GM12878 (cell line): ENCODE results near the gene DCDC2. TPM values are rescaled to one million over a fixed set of nuclear protein-coding genes. Genes with fewer than 3 reads are reported as not detected.

ENCODE experiments used
- ATAC-seq: fragments of 200-7000 bp; cut with Tn5 transposase; 3 replicates; pipeline ENCODE4 v1.9.1; 2020; ENCODE audit warnings: mild to moderate bottlenecking, moderate library complexity
- BruUV-seq: library from RNA; stranded (reverse); fragments of 400-500 nt; replicated peaks from 2 replicates; lab custom pipeline; 2021; lab: Mats Ljungman, UMichigan
- CTCF ChIA-PET: fragments of 300-600 bp; sonication (Branson Sonifier 250); formaldehyde crosslinking; extraction: SDS; loops from one replicate; lab custom pipeline; 2021; ENCODE audit warnings: inconsistent platforms; lab: Yijun Ruan, JAX
- POLR2A ChIA-PET: fragments of 350-600 bp; formaldehyde crosslinking; extraction: SDS; loops from one replicate; lab custom pipeline; 2021; ENCODE audit warnings: inconsistent platforms; lab: Charles Lee
- RAD21 ChIA-PET: fragments of 300-600 bp; sonication (Branson Sonifier 250); formaldehyde crosslinking; loops from one replicate; lab custom pipeline; 2023; ENCODE audit warnings: antibody characterized with exemption; ENCODE audit not compliant: unreplicated experiment; lab: Charles Lee
- SMC1A ChIA-PET: fragments of 300-600 bp; sonication (Branson Sonifier 250); formaldehyde crosslinking; loops from one replicate; lab custom pipeline; 2023; ENCODE audit not compliant: unreplicated experiment, uncharacterized antibody; lab: Charles Lee
- DNase-seq: peaks from one replicate; pipeline ENCODE4 v3.0.0-alpha.2; 2011; ENCODE audit warnings: low read depth, low spot score
- FAIRE-seq: peaks from 3 replicates; lab custom pipeline; 2011; peaks lifted over from hg19 to GRCh38; lab: Jason Lieb, UNC
- H2AFZ ChIP-seq: 2 replicates; pipeline ENCODE4 v1.6.0; 2011; ENCODE audit warnings: low read depth, low read length, control low read depth; ENCODE audit not compliant: control insufficient read depth
- H3K27ac ChIP-seq: 2 replicates; pipeline ENCODE4 v1.5.1; 2011; ENCODE audit warnings: control low read depth; ENCODE audit not compliant: control insufficient read depth, insufficient read depth
- H3K27me3 ChIP-seq, 2 experiments: replicated peaks in 1 of 2; 2 replicates each; pipeline versions ENCODE4 v1.6.0 to v1.6.1; 2011; ENCODE audit warnings: low read length in 1 of 2; ENCODE audit not compliant: control insufficient read depth in 2 of 2, insufficient read depth in 2 of 2
- H3K36me3 ChIP-seq, 2 experiments: 2 replicates each; pipeline ENCODE4 v1.5.1; 2011; ENCODE audit warnings: low read length in 1 of 2; ENCODE audit not compliant: control insufficient read depth in 2 of 2, insufficient read depth in 2 of 2
- H3K4me1 ChIP-seq: 2 replicates; pipeline ENCODE4 v1.6.1; 2011; ENCODE audit warnings: mild to moderate bottlenecking, low read length, moderate library complexity, mixed read lengths; ENCODE audit not compliant: control insufficient read depth, insufficient read depth
- H3K4me2 ChIP-seq: 2 replicates; pipeline ENCODE4 v1.6.0; 2011; ENCODE audit warnings: control low read depth; ENCODE audit not compliant: control insufficient read depth, insufficient read depth
- H3K4me3 ChIP-seq: fragments of 200-600 bp; sonication (generic); 2 replicates; pipeline ENCODE4 v1.5.1; 2016
- H3K79me2 ChIP-seq: 2 replicates; pipeline ENCODE4 v1.6.0; 2011; ENCODE audit warnings: low read length; ENCODE audit not compliant: control insufficient read depth, insufficient read depth
- H3K9ac ChIP-seq: 2 replicates; pipeline ENCODE4 v1.8.0; 2011; ENCODE audit warnings: low read length, control low read depth, mixed read lengths; ENCODE audit not compliant: control insufficient read depth, insufficient read depth
- H3K9me3 ChIP-seq: replicated peaks from 3 replicates; pipeline ENCODE4 v1.5.1; 2011; ENCODE audit warnings: mild to moderate bottlenecking, low read length; ENCODE audit not compliant: control insufficient read depth, insufficient read depth
- H4K20me1 ChIP-seq: 2 replicates; pipeline ENCODE4 v1.6.0; 2011; ENCODE audit not compliant: control insufficient read depth, insufficient read depth
- ASH2L ChIP-seq: fragments of 300-600, 200-600 bp; sonication (generic); IDR thresholded peaks from 2 replicates; pipeline ENCODE4 v1.6.1; 2017; ENCODE audit warnings: low read depth, mild to moderate bottlenecking, borderline replicate concordance
- CREB1 ChIP-seq: IDR thresholded peaks from 2 replicates; pipeline ENCODE4 v1.6.1; 2012; ENCODE audit warnings: low read depth, mild to moderate bottlenecking, inconsistent platforms
- FOXM1 ChIP-seq: IDR thresholded peaks from 2 replicates; pipeline ENCODE4 v1.6.1; 2012; ENCODE audit warnings: low read depth, mild to moderate bottlenecking, inconsistent platforms, low read length, moderate library complexity
- IKZF2 ChIP-seq, 2 experiments: fragments of 450-650 bp; IDR thresholded peaks; 2 replicates each; pipeline ENCODE4 v1.6.1; 2017; ENCODE audit warnings: mild to moderate bottlenecking in 2 of 2, moderate library complexity in 2 of 2
- IRF3 ChIP-seq: fragments of 450-650 bp; IDR thresholded peaks from 2 replicates; pipeline ENCODE4 v1.6.1; 2014; ENCODE audit warnings: mild to moderate bottlenecking
- KLF5 ChIP-seq: fragments of 450-650 bp; IDR thresholded peaks from 2 replicates; pipeline ENCODE4 v1.6.1; 2014; ENCODE audit warnings: mild to moderate bottlenecking; ENCODE audit not compliant: partially characterized antibody
- NFYA ChIP-seq: IDR thresholded peaks from 2 replicates; pipeline ENCODE4 v1.6.1; 2011; ENCODE audit warnings: low read depth, mild to moderate bottlenecking, low read length, improper control_type of control experiment, borderline replicate concordance
- POLR2A ChIP-seq: IDR thresholded peaks from 2 replicates; pipeline ENCODE4 v1.6.1; 2011; ENCODE audit warnings: low read depth, mild to moderate bottlenecking, low read length
- POLR2AphosphoS5 ChIP-seq: IDR thresholded peaks from 2 replicates; pipeline ENCODE4 v1.6.1; 2011; ENCODE audit warnings: mild to moderate bottlenecking, low read length, inconsistent platforms
- STAT1 ChIP-seq: fragments of 450-650 bp; conservative IDR thresholded peaks from 2 replicates; pipeline ENCODE4 v1.6.1; 2014; ENCODE audit warnings: antibody characterized with exemption, mild to moderate bottlenecking
- YBX1 ChIP-seq: fragments of 450-650 bp; IDR thresholded peaks from 2 replicates; pipeline ENCODE4 v1.6.1; 2016; ENCODE audit warnings: antibody characterized with exemption
- ZNF274 ChIP-seq: IDR thresholded peaks from one replicate; pipeline ENCODE4 v1.8.0; 2011; ENCODE audit not compliant: insufficient read length, insufficient read depth
- ZNF592 ChIP-seq: fragments of 450-650 bp; IDR thresholded peaks from 2 replicates; pipeline ENCODE4 v1.6.1; 2017; ENCODE audit warnings: mild to moderate bottlenecking, moderate library complexity
- WGBS: methylation state at CpG from one replicate; pipeline ENCODE4 v1.1.6; 2016; ENCODE audit warnings: low lambda C conversion rate; ENCODE audit not compliant: insufficient replicate concordance, insufficient coverage; ENCODE audit errors: missing lambda C conversion rate; 5-methylcytosine and 5-hydroxymethylcytosine counted together
- in situ Hi-C: fragments of 300-500 bp; cut with MboI; formaldehyde crosslinking; loops from 9 replicates; pipeline ENCODE4 v1.14.3; 2018; ENCODE audit warnings: mixed read lengths
- intact Hi-C: fragments of 100-400 bp; cut with micrococcal nuclease; formaldehyde crosslinking; loops from one replicate; pipeline ENCODE4 v1.14.2; 2022; ENCODE audit not compliant: unreplicated experiment
- polyA plus RNA-seq, 11 experiments: library from polyadenylated mRNA; depleted of rRNA in 4 of 11; unstranded in 6 of 11; stranded (reverse) in 5 of 11; fragments of >200 nt; fragmentation: Nextera tagmentation in 4 of 11; fragmentation: Illumina TruSeq in 1 of 11; extraction: Ambion mirVana in 4 of 11; extraction: Trizol in 1 of 11; gene quantifications; 1 replicate in 1 of 11; 2 replicates in 10 of 11; pipeline versions ENCODE4 v1.2.1 to v1.2.3, GENCODE V29; 2011 to 2016; ENCODE audit warnings: inconsistent platforms in 2 of 11, missing spikeins in 2 of 11, low read depth in 1 of 11
- total RNA-seq, 4 experiments: library from RNA; depleted of rRNA in 3 of 4; stranded (reverse); fragments of >200 nt in 3 of 4; fragmentation: Illumina TruSeq in 1 of 4; extraction: Trizol in 1 of 4; gene quantifications; 2 replicates each; pipeline versions ENCODE4 v1.2.1 to v1.2.3, GENCODE V29; 2013 to 2021

Gene DCDC2
- total and polyA plus RNA-seq, 10 of the 15 experiments (the other 5 are each of a cell fraction or from before 2014, with no cell fraction given): under 0.01 to 0.03 TPM; not detected in 8

GRCh38 chr6:24249926-24250325 is 107.9 kb downstream of the DCDC2 start:
- Histone ChIP-seq H3K4me2 (no peak overlapping the region), H3K36me3 (no peaks in the 10 kb centered on the region), H3K79me2 (no peaks in the 10 kb centered on the region), H3K9ac (no peak overlapping the region), H3K27ac (no peak overlapping the region), H2AFZ (no peak overlapping the region), H3K4me1 (no peaks in the 10 kb centered on the region), H3K9me3 (no peaks in the 10 kb centered on the region), H4K20me1 (no peaks in the 10 kb centered on the region), H3K27me3 (no peaks in the 10 kb centered on the region), H3K4me3 (no peak overlapping the region)
- intact Hi-C loops: no loop called here
- ATAC-seq (no peak), DNase-seq (no peak), FAIRE-seq (no peak)
- RAD21 ChIA-PET: no interaction called here
- POLR2A ChIA-PET: no interaction called here
- TF ChIP-seq YBX1: no peak
- TF ChIP-seq CREB1: no peak
- no peak for TF ChIP-seq ZNF274
- TF ChIP-seq ASH2L: no peak
- TF ChIP-seq KLF5: no peak
- TF ChIP-seq IKZF2 (IDR thresholded peaks at IDR 0.05): no peak
- TF ChIP-seq STAT1: no peak
- no peak for TF ChIP-seq FOXM1
- no peak for TF ChIP-seq NFYA
- TF ChIP-seq POLR2A: no peak
- TF ChIP-seq IRF3: no peak
- no peak for TF ChIP-seq POLR2AphosphoS5
- no peak for TF ChIP-seq ZNF592
- CTCF ChIA-PET: interaction anchor here (0.7 kb wide), 1 partner anchor 286 kb away, joined by 3 read pairs; no protein-coding TSS in a partner anchor
- SMC1A ChIA-PET: no interaction called here
- in situ Hi-C loops: no loop called here
- BruUV-seq: no TSS peak
- 18% methylated on average over 4 of the region's 4 CpGs for WGBS
